ENCODE measurements around the gene CHMP5.

GRCh38 chr9:33329117-33329563 lies 64.3 kb downstream of the CHMP5 start:
- TF ChIP-seq SMC3 (IDR thresholded peaks at IDR 0.05) (peak; percentile 35; the same call in 1 of the 3 replicates), CTCF (IDR thresholded peaks at IDR 0.05) (no peak), POLR2A (IDR thresholded peaks at IDR 0.05; ENCODE audit: low read length) (no peak), GATA3 (IDR thresholded peaks at IDR 0.05; ENCODE audit: borderline replicate concordance) (peak; percentile 79), JUNB (IDR thresholded peaks at IDR 0.05) (peak; percentile 94), MAX (IDR thresholded peaks at IDR 0.05) (peak; percentile 94), CBX8 (IDR thresholded peaks at IDR 0.05) (no peak), NPAS2 (CRISPR knock-in tag; IDR thresholded peaks at IDR 0.05; ENCODE audit: borderline replicate concordance) (no peak)
